HEK293T (cell line): ENCODE measurements around the gene HDAC9.

Experiments used
- CTCF ChIA-PET: fragments of 350-600 bp; formaldehyde crosslinking; extraction: SDS; loops from one replicate; lab custom pipeline; 2021; ENCODE audit warnings: antibody characterized with exemption, inconsistent platforms; lab: Yijun Ruan, JAX
- POLR2A ChIA-PET: fragments of 350-600 bp; formaldehyde crosslinking; extraction: SDS; loops from one replicate; lab custom pipeline; 2020; ENCODE audit warnings: antibody characterized with exemption, inconsistent platforms; lab: Yijun Ruan, JAX
- DNase-seq: peaks from one replicate; pipeline ENCODE4 v3.0.0; 2012; ENCODE audit warnings: mixed read lengths; ENCODE audit errors: extremely low spot score
- ARNT ChIP-seq: fragments of 450-650 bp; IDR thresholded peaks from 2 replicates; pipeline ENCODE4 v1.6.1; 2017; ENCODE audit warnings: mild to moderate bottlenecking
- BHLHE40 ChIP-seq: fragments of 450-650 bp; IDR thresholded peaks from 2 replicates; pipeline ENCODE4 v1.6.1; 2016; ENCODE audit warnings: mild to moderate bottlenecking, moderate library complexity, borderline replicate concordance
- CTBP1 ChIP-seq: fragments of 450-650 bp; IDR thresholded peaks from 2 replicates; pipeline ENCODE4 v1.6.1; 2016; ENCODE audit warnings: borderline replicate concordance
- ELF4 ChIP-seq: fragments of 450-650 bp; IDR thresholded peaks from 2 replicates; pipeline ENCODE4 v1.6.1; 2017; ENCODE audit warnings: antibody characterized with exemption
- FOXA1 ChIP-seq: fragments of 450-650 bp; IDR thresholded peaks from 2 replicates; pipeline ENCODE4 v1.6.1; 2016; ENCODE audit warnings: mild to moderate bottlenecking
- FOXK2 ChIP-seq: fragments of 450-650 bp; IDR thresholded peaks from 2 replicates; pipeline ENCODE4 v1.6.1; 2016; ENCODE audit warnings: mild to moderate bottlenecking
- FOXM1 ChIP-seq: fragments of 450-650 bp; IDR thresholded peaks from 2 replicates; pipeline ENCODE4 v1.6.1; 2017; ENCODE audit warnings: mild to moderate bottlenecking, borderline replicate concordance
- HDGF ChIP-seq: fragments of 450-650 bp; IDR thresholded peaks from 2 replicates; pipeline ENCODE4 v1.6.1; 2017; ENCODE audit warnings: antibody characterized with exemption, borderline replicate concordance
- L3MBTL2 ChIP-seq: fragments of 450-650 bp; conservative IDR thresholded peaks from 2 replicates; pipeline ENCODE4 v1.6.1; 2016; ENCODE audit warnings: mild to moderate bottlenecking
- LEF1 ChIP-seq: fragments of 450-650 bp; IDR thresholded peaks from 2 replicates; pipeline ENCODE4 v1.6.1; 2017; ENCODE audit warnings: mild to moderate bottlenecking, borderline replicate concordance
- NFRKB ChIP-seq: fragments of 450-650 bp; IDR thresholded peaks from 2 replicates; pipeline ENCODE4 v1.6.1; 2016; ENCODE audit warnings: mild to moderate bottlenecking, moderate library complexity
- SP1 ChIP-seq: fragments of 450-650 bp; IDR thresholded peaks from 2 replicates; pipeline ENCODE4 v1.6.1; 2017
- SUZ12 ChIP-seq: fragments of 450-650 bp; IDR thresholded peaks from 2 replicates; pipeline ENCODE4 v1.6.1; 2016; ENCODE audit warnings: mild to moderate bottlenecking
- TARDBP ChIP-seq: fragments of 450-650 bp; IDR thresholded peaks from 2 replicates; pipeline ENCODE4 v1.6.1; 2016
- ZNF384 ChIP-seq: fragments of 450-650 bp; IDR thresholded peaks from 2 replicates; pipeline ENCODE4 v1.6.1; 2016
- TF ChIP-seq, protein P1 (sequence below): fragments of 450-650 bp; IDR thresholded peaks from 2 replicates; pipeline ENCODE4 v1.6.1; 2016

Gene HDAC9

DNA sequence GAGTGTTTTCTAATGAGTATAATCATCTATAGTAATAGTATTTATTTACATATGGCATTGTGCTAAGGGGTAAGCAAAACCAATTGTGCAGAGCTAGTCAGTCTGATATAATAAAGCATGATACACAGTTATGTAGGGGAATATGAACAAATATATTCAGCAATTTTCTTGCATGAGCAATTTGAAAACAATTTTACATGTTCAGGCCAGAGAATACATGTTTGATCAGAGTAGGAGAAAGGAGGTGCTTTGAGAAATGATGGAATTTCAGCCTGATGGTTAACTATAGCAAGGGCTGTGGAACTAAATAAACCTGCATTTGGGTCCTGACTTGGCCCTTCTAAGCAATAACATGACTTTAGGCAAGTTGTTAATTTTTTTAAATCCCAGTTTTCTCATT is 407.3 kb downstream of the HDAC9 start:
- CTCF ChIA-PET, result no interaction called here

DNA sequence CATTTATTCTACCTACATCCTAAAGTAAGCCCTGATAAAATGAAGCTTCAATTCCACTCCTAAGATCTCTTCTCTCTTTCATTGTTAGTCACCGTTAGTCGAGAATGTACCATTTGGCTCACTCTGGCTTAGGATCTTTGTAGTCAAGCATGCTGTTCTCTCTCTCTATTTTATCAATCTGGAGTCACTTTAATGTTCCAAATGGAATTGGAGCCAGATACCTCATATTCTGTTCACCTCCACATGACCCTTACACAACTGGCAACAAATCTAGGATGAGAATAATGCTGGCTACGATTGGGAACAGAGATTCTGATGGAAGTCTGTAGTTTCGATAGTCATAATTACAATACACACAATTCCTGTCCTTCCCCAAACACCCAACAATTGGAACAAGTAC is 408.1 kb downstream of the HDAC9 start:
- no peak for TF ChIP-seq BHLHE40
- no peak for TF ChIP-seq SP1
- TF ChIP-seq FOXM1, result no peak
- TF ChIP-seq ELF4, result no peak
- TF ChIP-seq ARNT, result no peak
- no peak for TF ChIP-seq CTBP1
- no peak for TF ChIP-seq ZNF384
- no peak for TF ChIP-seq SUZ12
- TF ChIP-seq TARDBP, result no peak
- no peak for TF ChIP-seq FOXA1
- TF ChIP-seq L3MBTL2, result no peak
- no peak for TF ChIP-seq FOXK2
- no peak for TF ChIP-seq NFRKB
- ChIA-PET CTCF (no interaction called here), POLR2A (no interaction called here)
- no peak for DNase-seq

More for the DNA sequence above, 407.3 kb downstream of the HDAC9 start:
- POLR2A ChIA-PET, result no interaction called here
- DNase-seq, result no peak
- TF ChIP-seq ZNF384 (no peak), FOXA1 (no peak), FOXM1 (no peak), HDGF (no peak), SUZ12 (no peak), TARDBP (no peak), BHLHE40 (no peak)

DNA sequence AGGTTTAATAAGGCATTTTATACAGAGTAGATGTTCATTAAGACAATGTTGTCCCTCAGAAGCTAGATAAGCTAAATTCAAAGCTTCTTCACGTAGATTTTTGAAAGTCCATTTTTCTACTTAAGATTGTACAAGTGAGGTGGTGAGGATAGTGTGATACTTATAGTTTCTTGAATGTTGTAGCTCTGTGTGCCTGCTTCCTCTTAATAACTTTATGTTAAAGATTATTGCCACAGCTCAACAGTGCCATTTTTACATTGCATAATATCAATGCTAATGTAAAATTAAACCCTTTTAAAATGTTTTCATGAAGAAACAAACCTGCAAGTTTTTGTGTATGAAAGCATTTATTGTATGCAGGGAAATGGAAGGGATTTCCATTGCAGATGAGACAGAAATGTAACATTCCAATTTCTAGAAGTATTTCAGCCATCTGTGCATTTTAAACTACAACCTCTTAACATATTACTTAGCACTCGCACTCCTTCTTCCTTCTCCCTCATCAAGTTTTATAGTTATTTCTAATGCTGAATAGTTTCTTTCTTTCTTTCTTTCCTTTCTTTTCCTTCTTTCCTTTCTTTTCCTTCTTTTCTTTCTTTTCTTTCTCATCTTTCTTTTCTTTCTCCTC is 409.9 kb downstream of the HDAC9 start:
- no peak for TF ChIP-seq SUZ12
- TF ChIP-seq NFRKB, result no peak
- DNase-seq, result no peak
- ChIA-PET CTCF (no interaction called here), POLR2A (no interaction called here)

DNA sequence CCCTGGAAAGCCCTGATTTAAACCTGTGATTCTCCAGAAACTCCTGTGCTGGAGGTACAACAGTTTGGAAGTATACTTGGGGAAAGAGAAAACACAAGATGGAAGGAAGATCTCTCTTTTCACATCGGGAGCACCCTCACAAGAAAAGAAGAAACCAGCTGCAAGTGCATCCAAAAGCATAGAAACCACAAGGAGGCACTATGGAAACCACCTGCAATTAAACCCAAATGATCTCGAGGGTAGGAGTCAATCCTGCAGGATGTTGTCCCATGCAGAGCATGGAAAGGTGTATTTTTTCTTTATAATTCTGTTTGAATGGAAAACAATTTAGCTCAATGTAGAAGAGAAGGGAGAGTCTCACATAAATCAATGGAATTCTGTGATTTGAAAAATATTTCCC is 411.4 kb downstream of the HDAC9 start:
- POLR2A ChIA-PET, result no interaction called here

DNA sequence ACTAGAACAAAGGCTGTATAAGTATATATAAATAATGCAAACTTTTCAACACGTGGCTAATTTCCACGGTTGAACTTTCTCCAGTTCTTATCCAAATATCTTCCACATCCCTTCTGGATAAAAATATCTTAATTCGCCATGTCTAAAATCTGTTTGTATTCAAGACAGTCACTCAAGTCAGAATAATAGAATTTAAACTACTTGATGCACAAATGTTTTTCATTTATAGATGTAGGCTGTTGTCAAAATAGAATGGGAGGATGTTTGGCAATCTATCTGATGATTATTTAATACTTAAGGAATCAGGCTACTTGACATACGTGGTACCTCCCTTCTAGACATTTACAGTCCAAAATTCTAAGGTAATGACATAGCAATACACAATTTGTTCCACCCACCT is 417.6 kb downstream of the HDAC9 start:
- no peak for TF ChIP-seq ARNT
- TF ChIP-seq L3MBTL2, result no peak
- no peak for TF ChIP-seq FOXM1
- TF ChIP-seq ZNF384, result no peak
- no peak for TF ChIP-seq LEF1
- TF ChIP-seq CTBP1, result no peak
- TF ChIP-seq, protein P1, sequence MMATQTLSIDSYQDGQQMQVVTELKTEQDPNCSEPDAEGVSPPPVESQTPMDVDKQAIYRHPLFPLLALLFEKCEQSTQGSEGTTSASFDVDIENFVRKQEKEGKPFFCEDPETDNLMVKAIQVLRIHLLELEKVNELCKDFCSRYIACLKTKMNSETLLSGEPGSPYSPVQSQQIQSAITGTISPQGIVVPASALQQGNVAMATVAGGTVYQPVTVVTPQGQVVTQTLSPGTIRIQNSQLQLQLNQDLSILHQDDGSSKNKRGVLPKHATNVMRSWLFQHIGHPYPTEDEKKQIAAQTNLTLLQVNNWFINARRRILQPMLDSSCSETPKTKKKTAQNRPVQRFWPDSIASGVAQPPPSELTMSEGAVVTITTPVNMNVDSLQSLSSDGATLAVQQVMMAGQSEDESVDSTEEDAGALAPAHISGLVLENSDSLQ, result no peak
- no peak for TF ChIP-seq ELF4
- TF ChIP-seq TARDBP, result no peak
- TF ChIP-seq FOXA1, result no peak
- TF ChIP-seq SP1, result no peak
- no peak for TF ChIP-seq BHLHE40
- no peak for TF ChIP-seq NFRKB
- no peak for TF ChIP-seq HDGF
- no peak for DNase-seq
- CTCF ChIA-PET, result no interaction called here
- POLR2A ChIA-PET, result no interaction called here

More for the DNA sequence above, 411.4 kb downstream of the HDAC9 start:
- CTCF ChIA-PET, result interaction anchor here (0.7 kb wide), 1 partner anchor 483 kb away, joined by 3 read pairs; no protein-coding TSS in a partner anchor
- no peak for DNase-seq
- TF ChIP-seq NFRKB (no peak), CTBP1 (no peak), TARDBP (no peak), FOXA1 (no peak), FOXK2 (no peak), LEF1 (no peak), FOXM1 (no peak), ELF4 (no peak), HDGF (no peak), ZNF384 (no peak), ARNT (no peak), SP1 (no peak), SUZ12 (no peak), BHLHE40 (no peak), L3MBTL2 (no peak)
- TF ChIP-seq, protein P1, result no peak

DNA sequence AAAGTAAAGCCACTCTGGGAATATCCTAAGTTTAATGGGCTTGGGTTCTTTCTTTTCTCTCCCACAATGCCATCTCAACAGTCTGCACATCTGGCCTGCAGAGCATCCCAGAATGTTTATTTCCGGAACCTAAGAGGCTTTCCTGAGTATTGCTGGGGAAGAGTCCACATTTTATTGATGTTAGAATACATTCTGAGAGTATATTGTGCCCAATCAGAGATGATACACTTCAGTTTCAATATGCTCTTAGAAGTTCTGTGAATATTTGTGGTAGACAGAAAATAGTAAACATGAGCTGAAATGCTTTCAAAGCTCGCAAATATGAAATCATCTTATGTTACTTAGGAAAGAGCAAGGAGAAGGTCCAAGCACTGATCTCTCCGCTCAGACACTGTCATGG is 421.3 kb downstream of the HDAC9 start:
- no peak for TF ChIP-seq SUZ12
- TF ChIP-seq HDGF, result no peak
- TF ChIP-seq ARNT, result no peak
- TF ChIP-seq TARDBP, result no peak
- TF ChIP-seq FOXK2, result no peak
- no peak for TF ChIP-seq NFRKB
- TF ChIP-seq ELF4, result no peak
- no peak for TF ChIP-seq BHLHE40
- no peak for TF ChIP-seq L3MBTL2
- TF ChIP-seq SP1, result no peak
- TF ChIP-seq FOXA1, result no peak
- no peak for TF ChIP-seq ZNF384
- no peak for TF ChIP-seq FOXM1
- no peak for TF ChIP-seq LEF1
- TF ChIP-seq CTBP1, result no peak
- TF ChIP-seq, protein P1, result no peak
- ChIA-PET POLR2A (no interaction called here), CTCF (no interaction called here)
- DNase-seq, result no peak
